Suppressor macrophage treated with lipopolysaccharide for 4 hours (primary cell): ENCODE measurements around the gene NTF3.

Experiments used
- DNase-seq: peaks from one replicate; pipeline ENCODE4 v3.0.0-alpha.2; 2020

The NTF3 gene

GRCh38 chr12:5433081-5433844 lies 1.4 kb downstream of the NTF3 start:
- no peak for DNase-seq

- DNase-seq, result no peak
Measured at GRCh38 chr12:5433845-5434646, 2.1 kb downstream of the NTF3 start.

GRCh38 chr12:5434647-5435560 lies 3.0 kb downstream of the NTF3 start:
- DNase-seq, result no peak

- no peak for DNase-seq
Measured at GRCh38 chr12:5437182-5437583, 5.3 kb downstream of the NTF3 start.

GRCh38 chr12:5437589-5437988 lies 5.7 kb downstream of the NTF3 start:
- no peak for DNase-seq

- no peak for DNase-seq
Measured at GRCh38 chr12:5438671-5439200, 6.8 kb downstream of the NTF3 start.

GRCh38 chr12:5439371-5439771 lies 7.5 kb downstream of the NTF3 start:
- no peak for DNase-seq

- DNase-seq, result no peak
Measured at GRCh38 chr12:5439788-5440300, 7.9 kb downstream of the NTF3 start.

GRCh38 chr12:5440978-5441377 lies 9.1 kb downstream of the NTF3 start:
- peak; percentile 19 for DNase-seq

GRCh38 chr12:5441497-5442236 lies 9.8 kb downstream of the NTF3 start:
- DNase-seq, result no peak

GRCh38 chr12:5442251-5443006 lies 10.5 kb downstream of the NTF3 start:
- peak; percentile 47 for DNase-seq

GRCh38 chr12:5444520-5444919 lies 12.6 kb downstream of the NTF3 start:
- DNase-seq, result no peak

- peak; percentile 10 for DNase-seq
Measured at GRCh38 chr12:5447320-5447719, 15.4 kb downstream of the NTF3 start.

GRCh38 chr12:5451251-5451650 lies 19.3 kb downstream of the NTF3 start:
- no peak for DNase-seq

GRCh38 chr12:5452569-5452968 lies 20.7 kb downstream of the NTF3 start:
- DNase-seq, result no peak

- DNase-seq, result no peak
Measured at GRCh38 chr12:5453466-5453865, 21.6 kb downstream of the NTF3 start.

GRCh38 chr12:5455045-5455444 lies 23.1 kb downstream of the NTF3 start:
- DNase-seq, result no peak

GRCh38 chr12:5456030-5456429 lies 24.1 kb downstream of the NTF3 start:
- no peak for DNase-seq

GRCh38 chr12:5456906-5457305 lies 25.0 kb downstream of the NTF3 start:
- peak; percentile 7 for DNase-seq

- no peak for DNase-seq
Measured at GRCh38 chr12:5458229-5459050, 26.5 kb downstream of the NTF3 start.
